ENCODE measurements around the gene SMIM7.

- TF ChIP-seq EZH2 (IDR thresholded peaks at IDR 0.05), result no peak
- no peak for TF ChIP-seq POLR2AphosphoS5 (IDR thresholded peaks at IDR 0.05; ENCODE audit: borderline replicate concordance, low read depth, low read length)
Observed at GRCh38 chr19:16679811-16680210, 19.9 kb upstream of the SMIM7 start.

All from SK-N-MC (cell line).